Measurements from ENCODE around the gene PRR22. TPM values are rescaled to one million over a fixed set of nuclear protein-coding genes. Genes with fewer than 3 reads are reported as not detected.

PRR22 gene
- total RNA-seq, 4 donors from 2014 or later = 0.25 to 1.2 (median 0.62) TPM

GRCh38 chr19:5778402-5778801 lies 6.1 kb downstream of the PRR22 start:
- TF ChIP-seq POLR2A (IDR thresholded peaks at IDR 0.05) = no peak
- no peak for TF ChIP-seq CTCF (IDR thresholded peaks at IDR 0.05)
- intact Hi-C loops (cut with DNase I; ENCODE audit: low total_unique reads) = no loop called here
- WGBS, 2 donors = 81 to 86% methylated on average over 17 of the region's 17 CpGs
- no peak overlapping the region for H3K4me3 ChIP-seq (ENCODE audit: low read depth, poor library complexity, severe bottlenecking)
- DNase-seq (ENCODE audit: low spot score in 2 of 2) = no peak

- intact Hi-C loops (cut with DNase I; ENCODE audit: low total_unique reads) = no loop called here
- WGBS, 2 donors = 58 to 63% methylated on average over 16 to 17 of the region's 17 CpGs
- no peak for TF ChIP-seq CTCF (IDR thresholded peaks at IDR 0.05)
- no peak overlapping the region for H3K4me3 ChIP-seq (ENCODE audit: low read depth, poor library complexity, severe bottlenecking)
- no peak for DNase-seq (ENCODE audit: low spot score in 2 of 2)
Measured at GRCh38 chr19:5775668-5776309, 8.8 kb downstream of the PRR22 start.

GRCh38 chr19:5774921-5775320 lies 9.6 kb downstream of the PRR22 start:
- 73 to 78% methylated on average over 8 of the region's 8 CpGs for WGBS, 2 donors
- no peak for DNase-seq (ENCODE audit: low spot score in 2 of 2)
- no peak overlapping the region for H3K4me3 ChIP-seq (ENCODE audit: low read depth, poor library complexity, severe bottlenecking)
- TF ChIP-seq CTCF (IDR thresholded peaks at IDR 0.05) = no peak
- TF ChIP-seq POLR2A (IDR thresholded peaks at IDR 0.05) = no peak
- intact Hi-C loops (cut with DNase I; ENCODE audit: low total_unique reads) = no loop called here

GRCh38 chr19:5773276-5773675 lies 11.3 kb downstream of the PRR22 start:
- TF ChIP-seq POLR2A (IDR thresholded peaks at IDR 0.05) (no peak), CTCF (IDR thresholded peaks at IDR 0.05) (no peak)
- intact Hi-C loops (cut with DNase I; ENCODE audit: low total_unique reads) = no loop called here
- no peak overlapping the region for H3K4me3 ChIP-seq (ENCODE audit: low read depth, poor library complexity, severe bottlenecking)
- no peak for DNase-seq (ENCODE audit: low spot score in 2 of 2)
- WGBS, 2 donors = 83 to 85% methylated on average over 5 of the region's 5 CpGs

- TF ChIP-seq POLR2A (IDR thresholded peaks at IDR 0.05) = no peak
- 77 to 91% methylated on average over 19 of the region's 19 CpGs for WGBS, 2 donors
- intact Hi-C loops (cut with DNase I; ENCODE audit: low total_unique reads) = no loop called here
- no peak overlapping the region for H3K4me3 ChIP-seq (ENCODE audit: low read depth, poor library complexity, severe bottlenecking)
- no peak for DNase-seq (ENCODE audit: low spot score in 2 of 2)
Measured at GRCh38 chr19:5772416-5772815, 12.1 kb downstream of the PRR22 start.

GRCh38 chr19:5767949-5768348 lies 16.6 kb downstream of the PRR22 start:
- 90 to 91% methylated on average over 10 of the region's 10 CpGs for WGBS, 2 donors
- no peak for DNase-seq (ENCODE audit: low spot score in 2 of 2)
- no peak for TF ChIP-seq CTCF (IDR thresholded peaks at IDR 0.05)
- TF ChIP-seq POLR2A (IDR thresholded peaks at IDR 0.05) = no peak
- no peak overlapping the region for H3K4me3 ChIP-seq (ENCODE audit: low read depth, poor library complexity, severe bottlenecking)
- intact Hi-C loops (cut with DNase I; ENCODE audit: low total_unique reads) = no loop called here

Measured in lower leg skin (tissue), 4 donors.